OCI-LY1 (cell line): ENCODE measurements around the gene OAT.

Source experiments
- H2AFZ ChIP-seq: fragments of 200-600 bp; sonication (generic), shearing (Covaris generic); 2 replicates; pipeline ENCODE4 v1.6.0; 2014; ENCODE audit warnings: antibody characterized with exemption, mild to moderate bottlenecking, low read length
- H3F3A ChIP-seq: fragments of 200-600 bp; sonication (generic), shearing (Covaris generic); 2 replicates; pipeline ENCODE4 v1.6.0; 2014; ENCODE audit warnings: mild to moderate bottlenecking, antibody characterized with exemption, low read length, moderate library complexity; ENCODE audit not compliant: insufficient read depth
- H3K27ac ChIP-seq: fragments of 200-600 bp; sonication (generic); 2 replicates; pipeline ENCODE4 v1.5.1; 2014; ENCODE audit warnings: low read length, mixed run types, mild to moderate bottlenecking, low read depth; ENCODE audit not compliant: poor library complexity, severe bottlenecking
- H3K27me3 ChIP-seq: fragments of 200-600 bp; sonication (generic); 2 replicates; pipeline ENCODE4 v1.6.0; 2014; ENCODE audit warnings: antibody characterized with exemption, mild to moderate bottlenecking, low read length, moderate library complexity; ENCODE audit not compliant: insufficient read depth
- H3K36me3 ChIP-seq: fragments of 200-600 bp; sonication (generic); 2 replicates; pipeline ENCODE4 v1.6.1; 2014; ENCODE audit warnings: mild to moderate bottlenecking, antibody characterized with exemption, low read length, moderate library complexity, mixed read lengths; ENCODE audit not compliant: insufficient read depth
- H3K4me1 ChIP-seq: fragments of 200-600 bp; sonication (generic); 2 replicates; pipeline ENCODE4 v1.5.1; 2014; ENCODE audit warnings: mild to moderate bottlenecking, low read length, moderate library complexity; ENCODE audit not compliant: insufficient read depth, severe bottlenecking
- H3K4me2 ChIP-seq: fragments of 200-600 bp; sonication (generic), shearing (Covaris generic); 2 replicates; pipeline ENCODE4 v1.6.1; 2014; ENCODE audit warnings: low read length
- H3K4me3 ChIP-seq: fragments of 200-600 bp; sonication (generic); 2 replicates; pipeline ENCODE4 v1.5.1; 2014; ENCODE audit warnings: low read length, low read depth, mild to moderate bottlenecking, mixed read lengths; ENCODE audit not compliant: poor library complexity, severe bottlenecking
- H3K79me2 ChIP-seq: fragments of 200-600 bp; shearing (Covaris generic); 2 replicates; pipeline ENCODE4 v1.6.1; 2016; ENCODE audit warnings: mixed run types, low read length, mixed read lengths; ENCODE audit not compliant: insufficient read depth
- H3K9ac ChIP-seq: fragments of 200-600 bp; sonication (generic), shearing (Covaris generic); 2 replicates; pipeline ENCODE4 v1.6.1; 2014; ENCODE audit warnings: mild to moderate bottlenecking, low read length, mixed read lengths
- H3K9me2 ChIP-seq: fragments of 200-600 bp; sonication (generic), shearing (Covaris generic); 2 replicates; pipeline ENCODE4 v1.6.1; 2014; ENCODE audit warnings: low read depth, mild to moderate bottlenecking, low read length, mixed read lengths
- H3K9me3 ChIP-seq: fragments of 200-600 bp; shearing (Covaris generic); 2 replicates; pipeline ENCODE4 v1.6.1; 2014; ENCODE audit warnings: low read length, mixed read lengths
- H4K20me1 ChIP-seq: fragments of 200-600 bp; sonication (generic), shearing (Covaris generic); 2 replicates; pipeline ENCODE4 v1.6.0; 2016; ENCODE audit warnings: mild to moderate bottlenecking, low read length; ENCODE audit not compliant: insufficient read depth
- EZH2 ChIP-seq: fragments of 200-600 bp; sonication (generic), shearing (Covaris generic); IDR thresholded peaks from 2 replicates; pipeline ENCODE4 v1.8.0; 2017; ENCODE audit warnings: borderline replicate concordance, mixed run types, mild to moderate bottlenecking, antibody characterized with exemption, low read length, moderate library complexity, mixed read lengths
- TF ChIP-seq, protein P1 (sequence below): fragments of 200-600 bp; sonication (generic), shearing (Covaris generic); IDR thresholded peaks from 2 replicates; pipeline ENCODE4 v1.5.1; 2017; ENCODE audit warnings: mild to moderate bottlenecking, antibody characterized with exemption, low read length, moderate library complexity, mixed read lengths

The OAT gene

DNA sequence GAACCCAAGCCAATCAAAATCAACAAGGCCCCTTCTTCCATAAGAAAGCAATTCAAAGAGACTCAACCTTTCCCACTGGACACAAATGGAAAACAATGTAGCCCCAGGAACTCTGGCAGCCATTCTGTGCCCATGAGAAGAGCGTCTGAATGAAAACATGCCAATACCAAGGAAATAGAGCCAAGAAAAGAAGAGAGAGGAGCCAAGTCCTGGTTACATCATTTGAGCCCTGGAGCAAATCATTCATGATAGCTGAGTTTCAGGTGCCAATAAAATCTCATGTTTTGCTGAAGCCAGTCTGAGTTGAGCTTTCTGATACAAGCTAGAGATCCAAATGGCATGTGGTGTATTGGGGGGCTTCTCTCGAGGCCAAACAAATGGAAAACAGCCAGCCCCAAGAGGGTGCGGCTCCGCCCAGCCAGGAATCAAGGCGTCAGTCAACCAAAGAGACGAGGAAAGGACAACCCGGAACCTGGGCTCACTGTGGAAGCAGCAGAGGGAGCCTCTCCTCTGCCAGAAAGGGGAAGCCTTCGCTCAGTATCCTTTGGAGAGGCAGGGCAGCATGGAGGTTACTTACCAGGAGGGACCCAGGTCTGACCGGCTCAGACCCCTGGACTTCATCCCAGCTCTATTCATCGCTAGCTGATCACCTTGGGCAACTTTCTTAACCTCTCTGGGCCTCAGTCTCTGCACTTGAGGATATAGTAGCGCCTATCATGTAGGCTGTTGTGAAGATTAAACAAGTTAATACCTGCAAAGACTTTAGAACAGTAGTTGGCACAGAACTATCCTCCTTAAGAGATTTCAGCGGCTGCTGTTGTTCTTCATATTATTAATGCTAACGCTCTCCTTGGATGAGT, 61.8 kb downstream of the OAT start:
- Histone ChIP-seq H3F3A (no peaks in the 10 kb centered on the region), H4K20me1 (no peaks in the 10 kb centered on the region), H3K36me3 (no peaks in the 10 kb centered on the region), H3K9ac (no peak overlapping the region), H2AFZ (no peak overlapping the region), H3K4me3 (no peak overlapping the region), H3K4me2 (no peak overlapping the region), H3K4me1 (peaks cover 8% of the 10 kb centered on the region), H3K79me2 (no peaks in the 10 kb centered on the region), H3K27ac (no peak overlapping the region), H3K9me3 (no peaks in the 10 kb centered on the region), H3K27me3 (peaks cover 15% of the 10 kb centered on the region; the same call in 1 of the 2 replicates), H3K9me2 (no peaks in the 10 kb centered on the region)
- no peak for TF ChIP-seq EZH2
- TF ChIP-seq, protein P1, sequence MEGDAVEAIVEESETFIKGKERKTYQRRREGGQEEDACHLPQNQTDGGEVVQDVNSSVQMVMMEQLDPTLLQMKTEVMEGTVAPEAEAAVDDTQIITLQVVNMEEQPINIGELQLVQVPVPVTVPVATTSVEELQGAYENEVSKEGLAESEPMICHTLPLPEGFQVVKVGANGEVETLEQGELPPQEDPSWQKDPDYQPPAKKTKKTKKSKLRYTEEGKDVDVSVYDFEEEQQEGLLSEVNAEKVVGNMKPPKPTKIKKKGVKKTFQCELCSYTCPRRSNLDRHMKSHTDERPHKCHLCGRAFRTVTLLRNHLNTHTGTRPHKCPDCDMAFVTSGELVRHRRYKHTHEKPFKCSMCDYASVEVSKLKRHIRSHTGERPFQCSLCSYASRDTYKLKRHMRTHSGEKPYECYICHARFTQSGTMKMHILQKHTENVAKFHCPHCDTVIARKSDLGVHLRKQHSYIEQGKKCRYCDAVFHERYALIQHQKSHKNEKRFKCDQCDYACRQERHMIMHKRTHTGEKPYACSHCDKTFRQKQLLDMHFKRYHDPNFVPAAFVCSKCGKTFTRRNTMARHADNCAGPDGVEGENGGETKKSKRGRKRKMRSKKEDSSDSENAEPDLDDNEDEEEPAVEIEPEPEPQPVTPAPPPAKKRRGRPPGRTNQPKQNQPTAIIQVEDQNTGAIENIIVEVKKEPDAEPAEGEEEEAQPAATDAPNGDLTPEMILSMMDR: no peak

DNA sequence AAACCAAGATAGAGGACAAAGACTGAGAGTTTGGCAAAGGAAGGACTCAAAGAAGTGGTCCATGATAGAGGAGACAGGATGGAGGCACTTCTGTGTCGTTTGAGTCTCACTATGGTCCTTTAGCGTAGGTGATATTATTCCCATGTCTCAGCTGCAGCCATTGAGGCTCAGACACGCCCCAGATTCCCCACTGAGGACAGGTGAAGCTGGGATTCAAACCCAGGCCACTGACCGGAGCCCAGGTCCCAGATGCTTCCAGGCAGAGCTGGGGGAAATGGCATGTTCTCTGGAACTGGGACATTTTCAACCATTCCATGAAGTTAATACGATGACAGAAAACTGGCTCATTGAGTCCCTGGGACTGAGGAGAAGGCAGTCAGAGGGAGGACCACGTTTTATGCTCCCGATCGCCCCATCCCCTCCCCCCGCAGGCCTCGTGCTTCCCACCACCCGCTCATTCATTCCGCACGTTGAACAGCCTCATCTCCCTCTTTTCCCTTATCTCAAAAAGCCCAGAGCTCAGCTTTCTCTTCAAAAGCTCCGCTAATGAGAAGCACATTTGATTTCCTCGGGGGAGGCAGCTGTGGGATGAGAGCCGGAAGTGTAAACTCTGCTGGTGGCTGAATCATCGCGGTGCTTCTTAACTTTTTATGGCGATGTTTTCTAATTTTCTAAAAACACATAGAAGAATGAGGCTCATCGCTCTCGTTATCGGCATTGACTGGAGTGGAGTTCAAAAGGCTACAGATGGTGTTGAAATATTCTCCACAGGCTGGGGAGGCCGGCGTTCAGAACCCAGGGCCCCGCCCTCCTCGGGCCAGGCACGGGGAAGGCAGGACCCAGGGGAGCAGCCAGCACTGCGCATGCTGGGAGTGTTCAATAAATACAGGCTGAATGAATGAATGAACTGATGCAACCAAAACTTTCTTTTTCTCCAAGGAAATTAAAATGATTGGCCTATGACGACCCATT, 64.0 kb downstream of the OAT start:
- no peaks in the 10 kb centered on the region for H3K36me3 ChIP-seq
- H3K9me3 ChIP-seq: no peaks in the 10 kb centered on the region
- peaks cover 15% of the 10 kb centered on the region; the same call in 1 of the 2 replicates for H3K27me3 ChIP-seq
- no peaks in the 10 kb centered on the region for H3K79me2 ChIP-seq
- H2AFZ ChIP-seq: peak overlapping the region; percentile 94
- no peak overlapping the region; the same call in 1 of the 2 replicates for H3K9ac ChIP-seq
- no peaks in the 10 kb centered on the region for H4K20me1 ChIP-seq
- no peak overlapping the region for H3K27ac ChIP-seq
- peaks cover 8% of the 10 kb centered on the region for H3K4me1 ChIP-seq
- H3K9me2 ChIP-seq: no peaks in the 10 kb centered on the region
- no peaks in the 10 kb centered on the region for H3F3A ChIP-seq
- TF ChIP-seq EZH2: no peak
- TF ChIP-seq, protein P1: no peak
- H3K4me2 ChIP-seq: peak overlapping the region; percentile 57
- peak overlapping the region; percentile 46 for H3K4me3 ChIP-seq

GRCh38 chr10:124353896-124354295, 64.8 kb downstream of the OAT start:
- H4K20me1 ChIP-seq: no peaks in the 10 kb centered on the region
- no peak overlapping the region for H2AFZ ChIP-seq
- H3K9me2 ChIP-seq: no peaks in the 10 kb centered on the region
- no peaks in the 10 kb centered on the region for H3F3A ChIP-seq
- TF ChIP-seq EZH2: no peak
- TF ChIP-seq, protein P1: no peak
- H3K9me3 ChIP-seq: no peaks in the 10 kb centered on the region
- no peaks in the 10 kb centered on the region for H3K79me2 ChIP-seq
- H3K4me3 ChIP-seq: no peak overlapping the region
- no peak overlapping the region for H3K27ac ChIP-seq
- H3K36me3 ChIP-seq: no peaks in the 10 kb centered on the region
- H3K27me3 ChIP-seq: 0 out of 2 replicates have a peak, but pooled peaks cover 9% of the 10 kb centered on the region
- H3K4me2 ChIP-seq: no peak overlapping the region
- no peak overlapping the region for H3K9ac ChIP-seq
- H3K4me1 ChIP-seq: peaks cover 8% of the 10 kb centered on the region
